Measurements from ENCODE around the gene SCGB2B2.
"Not testable (repeated sequence)": the region's sequence is repeated elsewhere in the genome, so short reads cannot be mapped to it uniquely, and the experiment has no call there.

Gene SCGB2B2

DNA sequence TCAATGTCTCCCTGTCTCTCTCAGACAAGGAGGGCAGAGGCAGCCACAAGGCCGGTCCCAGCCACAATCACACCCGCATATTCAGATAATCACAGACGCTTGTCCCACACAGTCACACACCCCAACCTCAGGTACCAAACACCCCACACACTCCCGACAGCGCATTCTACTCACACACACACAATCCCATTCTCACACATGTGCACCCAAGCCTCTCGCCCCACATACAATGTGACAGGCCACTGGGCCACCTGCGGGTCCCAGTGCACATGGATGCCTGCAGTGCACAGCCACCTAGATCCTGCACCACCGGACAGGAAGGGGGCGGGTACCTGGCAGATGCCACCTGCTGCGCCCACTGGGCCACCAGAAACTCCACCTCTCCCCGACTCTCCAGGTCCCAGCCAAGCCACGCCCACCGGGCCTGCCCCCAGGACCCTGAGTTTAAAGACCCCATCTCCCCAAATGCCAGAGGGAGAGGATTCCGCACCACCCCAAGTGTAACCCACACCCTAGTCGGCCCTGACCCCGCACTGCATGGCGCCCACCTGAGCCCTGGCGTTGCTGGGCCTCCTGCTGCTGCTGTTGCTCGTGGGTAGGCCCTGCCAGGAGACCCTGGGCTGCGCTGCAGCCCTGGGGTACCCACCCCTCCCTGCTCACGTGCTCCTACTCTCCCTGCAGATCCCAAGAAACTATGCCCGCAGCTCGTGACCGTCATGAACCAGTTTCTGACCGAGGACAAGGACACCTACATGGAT is 10.6 kb downstream of the SCGB2B2 start:
- Histone ChIP-seq H3K4me1 (ENCODE audit: control insufficient read depth in 1 of 2, insufficient read depth in 1 of 2, low read depth in 1 of 2, low read length in 1 of 2) (no peaks in the 10 kb centered on the region), H3K4me3 (ENCODE audit: low read depth in 1 of 2, low read length in 1 of 2) (no peak overlapping the region), H3K9me3 (no peaks in the 10 kb centered on the region), H3K27me3 (peaks cover under 1% of the 10 kb centered on the region), H3K27ac (no peak overlapping the region), H3K36me3 (no peaks in the 10 kb centered on the region)
- TF ChIP-seq, protein P1, sequence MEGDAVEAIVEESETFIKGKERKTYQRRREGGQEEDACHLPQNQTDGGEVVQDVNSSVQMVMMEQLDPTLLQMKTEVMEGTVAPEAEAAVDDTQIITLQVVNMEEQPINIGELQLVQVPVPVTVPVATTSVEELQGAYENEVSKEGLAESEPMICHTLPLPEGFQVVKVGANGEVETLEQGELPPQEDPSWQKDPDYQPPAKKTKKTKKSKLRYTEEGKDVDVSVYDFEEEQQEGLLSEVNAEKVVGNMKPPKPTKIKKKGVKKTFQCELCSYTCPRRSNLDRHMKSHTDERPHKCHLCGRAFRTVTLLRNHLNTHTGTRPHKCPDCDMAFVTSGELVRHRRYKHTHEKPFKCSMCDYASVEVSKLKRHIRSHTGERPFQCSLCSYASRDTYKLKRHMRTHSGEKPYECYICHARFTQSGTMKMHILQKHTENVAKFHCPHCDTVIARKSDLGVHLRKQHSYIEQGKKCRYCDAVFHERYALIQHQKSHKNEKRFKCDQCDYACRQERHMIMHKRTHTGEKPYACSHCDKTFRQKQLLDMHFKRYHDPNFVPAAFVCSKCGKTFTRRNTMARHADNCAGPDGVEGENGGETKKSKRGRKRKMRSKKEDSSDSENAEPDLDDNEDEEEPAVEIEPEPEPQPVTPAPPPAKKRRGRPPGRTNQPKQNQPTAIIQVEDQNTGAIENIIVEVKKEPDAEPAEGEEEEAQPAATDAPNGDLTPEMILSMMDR (IDR thresholded peaks at IDR 0.05): no peak

DNA sequence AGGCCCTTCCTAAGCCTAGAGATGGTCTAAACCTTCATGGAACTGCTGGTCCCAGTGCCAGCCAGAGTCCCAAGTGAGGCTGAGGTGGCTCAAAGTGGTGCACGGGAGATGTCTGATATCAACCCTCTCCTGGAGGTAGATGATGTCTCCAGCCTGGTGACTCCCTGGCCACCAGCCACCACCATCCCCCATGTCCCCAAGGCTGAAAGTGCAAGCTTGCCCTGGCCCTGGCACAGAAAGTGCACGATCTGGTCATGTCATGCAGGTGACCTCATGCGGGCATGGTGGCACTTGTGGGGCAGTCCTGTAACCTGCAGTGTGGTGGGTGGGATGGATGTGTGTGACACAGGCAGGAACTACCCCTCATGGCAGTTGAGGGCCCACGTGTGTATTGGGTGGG is 11.7 kb downstream of the SCGB2B2 start:
- not testable (repeated sequence) for H3K27ac ChIP-seq; H3K4me1 ChIP-seq (ENCODE audit: control insufficient read depth in 1 of 2, insufficient read depth in 1 of 2, low read depth in 1 of 2, low read length in 1 of 2); H3K9me3 ChIP-seq; H3K27me3 ChIP-seq; H3K4me3 ChIP-seq (ENCODE audit: low read depth in 1 of 2, low read length in 1 of 2); H3K36me3 ChIP-seq

DNA sequence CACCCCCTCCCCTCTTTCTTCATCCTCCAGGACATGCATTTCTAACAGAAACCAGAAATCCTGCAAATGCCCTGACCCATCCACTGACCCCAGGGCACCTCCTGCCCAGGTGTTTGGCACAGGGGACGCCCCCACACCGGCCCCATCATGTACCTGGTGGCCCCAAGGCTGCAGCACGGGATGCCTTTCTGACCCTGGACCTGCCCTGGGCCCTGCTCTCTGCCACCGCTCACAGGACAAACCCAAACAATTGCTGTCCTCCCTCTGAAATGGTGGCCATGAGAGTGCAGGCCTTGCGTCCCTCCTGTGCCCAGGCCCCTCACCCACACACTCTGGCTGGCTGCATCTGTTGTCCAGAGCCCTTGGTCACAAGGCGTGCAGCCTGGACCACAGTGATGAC is 12.1 kb downstream of the SCGB2B2 start:
- TF ChIP-seq, protein P1 (IDR thresholded peaks at IDR 0.05): no peak
- Histone ChIP-seq H3K36me3 (no peaks in the 10 kb centered on the region), H3K4me3 (ENCODE audit: low read depth in 1 of 2, low read length in 1 of 2) (no peak overlapping the region), H3K27ac (no peak overlapping the region), H3K4me1 (ENCODE audit: control insufficient read depth in 1 of 2, insufficient read depth in 1 of 2, low read depth in 1 of 2, low read length in 1 of 2) (no peaks in the 10 kb centered on the region), H3K27me3 (no peaks in the 10 kb centered on the region), H3K9me3 (no peaks in the 10 kb centered on the region)

GRCh38 chr19:34664168-34664567 is 12.8 kb downstream of the SCGB2B2 start:
- Histone ChIP-seq H3K9me3 (no peaks in the 10 kb centered on the region), H3K4me3 (ENCODE audit: low read depth in 1 of 2, low read length in 1 of 2) (no peak overlapping the region)

GRCh38 chr19:34662919-34663318 is 14.0 kb downstream of the SCGB2B2 start:
- Histone ChIP-seq H3K4me1 (ENCODE audit: control insufficient read depth in 1 of 2, insufficient read depth in 1 of 2, low read depth in 1 of 2, low read length in 1 of 2) (no peaks in the 10 kb centered on the region), H3K27me3 (no peaks in the 10 kb centered on the region), H3K9me3 (no peaks in the 10 kb centered on the region), H3K27ac (no peak overlapping the region), H3K36me3 (no peaks in the 10 kb centered on the region), H3K4me3 (ENCODE audit: low read depth in 1 of 2, low read length in 1 of 2) (no peak overlapping the region)
- TF ChIP-seq, protein P1 (IDR thresholded peaks at IDR 0.05): no peak

More at GRCh38 chr19:34664168-34664567, 12.8 kb downstream of the SCGB2B2 start:
- Histone ChIP-seq H3K36me3 (no peaks in the 10 kb centered on the region), H3K27ac (no peak overlapping the region), H3K27me3 (no peaks in the 10 kb centered on the region), H3K4me1 (ENCODE audit: control insufficient read depth in 1 of 2, insufficient read depth in 1 of 2, low read depth in 1 of 2, low read length in 1 of 2) (no peaks in the 10 kb centered on the region)
- TF ChIP-seq, protein P1 (IDR thresholded peaks at IDR 0.05): no peak

- Histone ChIP-seq H3K4me1 (ENCODE audit: control insufficient read depth in 1 of 2, insufficient read depth in 1 of 2, low read depth in 1 of 2, low read length in 1 of 2) (no peaks in the 10 kb centered on the region), H3K9me3 (no peaks in the 10 kb centered on the region), H3K4me3 (ENCODE audit: low read depth in 1 of 2, low read length in 1 of 2) (no peak overlapping the region), H3K27me3 (no peaks in the 10 kb centered on the region), H3K27ac (no peak overlapping the region), H3K36me3 (no peaks in the 10 kb centered on the region)
- TF ChIP-seq, protein P1 (IDR thresholded peaks at IDR 0.05): no peak
These were observed 15.6 kb downstream of the SCGB2B2 start for GRCh38 chr19:34661357-34661756.
